ENCODE data around the gene BLCAP. TPM values are rescaled to one million over a fixed set of nuclear protein-coding genes. Genes with fewer than 3 reads are reported as not detected.
"Not testable (repeated sequence)": the region's sequence is repeated elsewhere in the genome, so short reads cannot be mapped to it uniquely, and the experiment has no call there.

Gene BLCAP
- total RNA-seq, result 100 to 1,000 TPM in 1 of 4 donors, 10 to 100 TPM in 3; 66.4 to 104 (median 78.1) TPM

- no peaks in the 10 kb centered on the region for H3K27me3 ChIP-seq
- H3K36me3 ChIP-seq, result peaks cover 0 to 7% (median 0%) of the 10 kb centered on the region in 3 donors
- H3K27ac ChIP-seq, result peak within 1 kb of the TSS; percentile 90 to 98 (median 96)
- H3K4me1 ChIP-seq, result peaks cover 29 to 50% (median 37%) of the 10 kb centered on the region in 3 donors
- H3K4me3 ChIP-seq, result peak within 1 kb of the TSS; percentile 51 to 99 (median 96)
- TF ChIP-seq POLR2A (IDR thresholded peaks at IDR 0.05) (peak in 3 of 4 donors; percentile 68 to 93 (median 90)), CTCF (IDR thresholded peaks at IDR 0.05) (peak in 2 of 6 experiments; percentile 4 to 6)
- intact Hi-C loops (cut with DNase I), result loop anchor here (10.0 kb wide), 1 partner anchor 143 kb away; no protein-coding TSS in a partner anchor
- peak; percentile 67 for DNase-seq
- 1 to 3% methylated on average over 16 to 21 of the region's 62 CpGs for WGBS, 2 donors
- no peaks in the 10 kb centered on the region for H3K9me3 ChIP-seq
These were observed at the start of gene BLCAP for GRCh38 chr20:37527638-37528445. Gene BLCAP (minus strand): TSS chr20:37527876. CDS start chr20:37519174, 8,702 bp downstream.

GRCh38 chr20:37577436-37577835 is 49.8 kb upstream of the BLCAP start:
- H3K9me3 ChIP-seq; H3K4me1 ChIP-seq; DNase-seq; H3K27ac ChIP-seq; intact Hi-C loops (cut with DNase I); H3K36me3 ChIP-seq; H3K4me3 ChIP-seq: not testable (repeated sequence)
- peaks cover 0 to 85% (median 1%) of the 10 kb centered on the region in 4 donors for H3K27me3 ChIP-seq
- WGBS, 2 donors, result 68 to 73% methylated on average over 3 of the region's 4 CpGs

- Histone ChIP-seq H3K27ac (no peak overlapping the region), H3K4me3 (no peak overlapping the region), H3K36me3 (no peaks in the 10 kb centered on the region), H3K27me3 (peaks cover 0 to 81% (median 1%) of the 10 kb centered on the region in 4 donors), H3K9me3 (no peaks in the 10 kb centered on the region), H3K4me1 (no peaks in the 10 kb centered on the region)
- TF ChIP-seq POLR2A (IDR thresholded peaks at IDR 0.05) (no peak), CTCF (IDR thresholded peaks at IDR 0.05) (no peak)
- WGBS, 2 donors, result 40 to 63% methylated on average over 1 of the region's 1 CpG
- intact Hi-C loops (cut with DNase I), result no loop called here
- no peak for DNase-seq
These were observed 49.2 kb upstream of the BLCAP start for GRCh38 chr20:37576911-37577310.

- H3K4me3 ChIP-seq, result no peak overlapping the region
- WGBS, 2 donors, result 44% methylated on average over 1 of the region's 1 CpG; no CpG with 5 or more reads in 1 of the 2 donors
- H3K27ac ChIP-seq, result no peak overlapping the region
- no peaks in the 10 kb centered on the region for H3K9me3 ChIP-seq
- no peak for TF ChIP-seq POLR2A (IDR thresholded peaks at IDR 0.05)
- no peaks in the 10 kb centered on the region for H3K4me1 ChIP-seq
- intact Hi-C loops (cut with DNase I), result no loop called here
- H3K36me3 ChIP-seq, result no peaks in the 10 kb centered on the region
- H3K27me3 ChIP-seq, result peaks cover 0 to 82% (median 1%) of the 10 kb centered on the region in 4 donors
- DNase-seq, result no peak
These were observed 48.2 kb upstream of the BLCAP start for GRCh38 chr20:37575884-37576283.

- H3K36me3 ChIP-seq, result no peaks in the 10 kb centered on the region
- intact Hi-C loops (cut with DNase I), result no loop called here
- H3K9me3 ChIP-seq, result no peaks in the 10 kb centered on the region
- H3K4me3 ChIP-seq, result no peak overlapping the region
- peaks cover 0 to 81% (median 1%) of the 10 kb centered on the region in 4 donors for H3K27me3 ChIP-seq
- WGBS, 2 donors, result no CpG with 5 or more reads among the region's 5 CpGs
- DNase-seq, result no peak
- no peaks in the 10 kb centered on the region for H3K4me1 ChIP-seq
- H3K27ac ChIP-seq, result no peak overlapping the region
- TF ChIP-seq POLR2A (IDR thresholded peaks at IDR 0.05) (no peak), CTCF (IDR thresholded peaks at IDR 0.05) (no peak)
These were observed 46.7 kb upstream of the BLCAP start for GRCh38 chr20:37574199-37574890.
